IgD-negative memory B cell (primary cell): ENCODE measurements around the gene METTL26. TPM values are rescaled to one million over a fixed set of nuclear protein-coding genes. Genes with fewer than 3 reads are reported as not detected.

Source experiments
- H3K27ac Mint-ChIP-seq, 3 donors: one replicate each; pipeline ENCODE4 v1.8.0; 2020 to 2022; ENCODE audit warnings: mild to moderate bottlenecking in 3 of 3, mixed read lengths in 3 of 3, moderate library complexity in 1 of 3
- H3K27me3 Mint-ChIP-seq: one replicate; pipeline ENCODE4 v1.8.0; 2021; ENCODE audit warnings: mixed read lengths
- H3K36me3 Mint-ChIP-seq: one replicate; pipeline ENCODE4 v1.8.0; 2020; ENCODE audit warnings: mild to moderate bottlenecking, mixed read lengths
- H3K4me1 Mint-ChIP-seq, 3 donors: one replicate each; pipeline ENCODE4 v1.8.0; 2020 to 2022; ENCODE audit warnings: mixed read lengths in 3 of 3, mild to moderate bottlenecking in 1 of 3
- H3K4me3 Mint-ChIP-seq, 4 donors: one replicate each; pipeline ENCODE4 v1.8.0; 2020 to 2022; ENCODE audit warnings: mild to moderate bottlenecking in 4 of 4, mixed read lengths in 4 of 4, moderate library complexity in 3 of 4
- H3K9me3 Mint-ChIP-seq, 3 donors: one replicate each; pipeline ENCODE4 v1.8.0; 2020 to 2021; ENCODE audit warnings: mixed read lengths in 3 of 3, mild to moderate bottlenecking in 1 of 3
- polyA plus RNA-seq: library from polyadenylated mRNA; unstranded; fragments of 300-500 nt; fragmentation: Illumina TruSeq; gene quantifications from one replicate; pipeline ENCODE4 v1.2.3, GENCODE V29; 2021

METTL26 gene
- polyA plus RNA-seq, 1 donor from 2014 or later: 81.0 TPM

DNA sequence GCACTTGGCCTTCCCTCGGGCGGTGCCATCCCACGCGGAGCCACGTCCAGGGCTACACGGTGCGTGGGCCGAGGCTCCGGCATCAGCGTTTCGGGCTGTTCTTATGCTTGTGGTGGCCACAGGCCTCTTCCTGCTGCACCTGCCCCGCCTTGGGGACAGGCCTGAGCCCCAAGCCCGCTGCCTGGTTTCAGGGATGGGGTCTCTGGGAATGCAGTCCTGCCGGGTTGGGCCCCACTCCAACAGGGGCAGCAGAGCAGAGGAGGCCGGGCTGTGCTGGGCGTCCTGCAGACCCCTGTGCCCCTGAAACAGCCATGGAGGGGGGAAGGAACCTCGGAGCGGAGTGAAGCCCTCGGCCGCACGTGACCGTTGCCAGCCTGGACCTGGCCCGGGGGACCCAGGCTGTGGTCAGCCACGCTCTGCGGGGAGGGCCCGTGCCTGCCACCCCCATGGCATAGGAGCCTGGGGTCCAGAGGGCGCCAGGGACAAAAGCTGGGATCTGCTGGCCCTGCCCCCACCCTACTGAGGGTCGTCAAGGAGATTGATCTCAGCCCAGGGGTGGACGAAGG lies 5.8 kb downstream of the METTL26 start:
- no peaks in the 10 kb centered on the region for H3K9me3 Mint-ChIP-seq
- H3K4me1 Mint-ChIP-seq: peaks cover 0 to 5% (median 0%) of the 10 kb centered on the region in 3 donors
- H3K4me3 Mint-ChIP-seq: no peak overlapping the region
- peaks cover 2% of the 10 kb centered on the region for H3K36me3 Mint-ChIP-seq
- H3K27me3 Mint-ChIP-seq: no peaks in the 10 kb centered on the region
- no peak overlapping the region for H3K27ac Mint-ChIP-seq

DNA sequence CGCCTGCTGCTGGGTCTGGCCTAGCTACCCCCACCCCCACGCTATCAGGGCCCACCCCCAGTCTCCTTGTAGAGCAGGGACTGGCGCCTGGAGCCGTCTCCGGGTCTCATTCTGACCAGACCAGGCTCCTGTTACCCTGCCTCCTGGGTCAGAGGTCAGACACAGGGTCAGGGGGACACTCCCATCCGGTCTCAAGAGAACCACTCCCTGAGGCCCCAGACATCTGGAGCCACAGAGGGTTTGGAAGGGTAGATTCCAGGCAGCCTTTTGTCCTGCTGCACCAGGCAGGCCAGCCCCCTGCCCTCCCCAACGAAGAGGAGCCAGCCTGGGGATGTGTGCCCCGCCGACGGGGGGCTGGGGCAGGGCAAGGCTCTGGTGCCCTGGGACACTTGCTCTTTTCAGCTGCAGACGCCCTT lies 6.3 kb downstream of the METTL26 start:
- Mint-ChIP-seq H3K27ac (no peak overlapping the region), H3K9me3 (no peaks in the 10 kb centered on the region), H3K4me3 (no peak overlapping the region), H3K36me3 (peaks cover 2% of the 10 kb centered on the region), H3K27me3 (no peaks in the 10 kb centered on the region), H3K4me1 (peaks cover 0 to 2% (median 0%) of the 10 kb centered on the region in 3 donors)

DNA sequence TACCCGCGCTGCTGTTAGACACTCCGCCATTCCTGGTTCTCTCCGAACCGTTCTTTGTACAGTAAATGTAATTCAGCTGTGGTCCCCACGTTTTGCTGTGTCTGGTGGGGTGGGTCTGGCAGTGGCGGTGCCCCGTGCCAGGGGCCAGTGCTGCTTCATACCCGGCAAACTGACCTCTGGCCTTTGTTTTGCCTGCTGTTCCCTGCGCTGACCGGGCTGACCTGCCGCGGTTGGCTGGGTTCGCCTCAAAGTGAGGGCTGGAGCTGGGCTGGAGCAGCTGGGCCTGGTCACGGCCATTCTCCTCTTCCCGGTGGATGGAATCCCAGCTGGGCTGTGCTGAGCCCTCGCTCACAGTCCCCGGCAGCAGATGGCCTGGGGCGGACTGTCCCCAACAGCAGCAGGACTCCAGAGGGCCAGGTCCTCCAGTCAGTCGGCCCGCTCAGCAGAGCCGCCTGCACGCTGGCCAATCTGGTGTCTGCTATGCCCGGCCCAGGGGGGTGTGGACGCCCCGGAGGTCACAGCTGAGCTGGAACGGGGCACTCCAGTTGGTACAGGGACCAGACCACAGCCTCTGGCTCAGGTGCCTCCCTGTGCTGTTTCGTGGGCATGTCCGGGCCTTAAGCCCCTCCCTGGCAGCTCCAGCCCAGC lies 6.8 kb downstream of the METTL26 start:
- Mint-ChIP-seq H3K9me3 (no peaks in the 10 kb centered on the region), H3K4me1 (peaks cover 0 to under 1% (median 0%) of the 10 kb centered on the region in 3 donors), H3K27ac (peak overlapping the region in 2 of 3 donors; percentile 51 to 63), H3K27me3 (no peaks in the 10 kb centered on the region), H3K36me3 (peaks cover 2% of the 10 kb centered on the region), H3K4me3 (no peak overlapping the region)

DNA sequence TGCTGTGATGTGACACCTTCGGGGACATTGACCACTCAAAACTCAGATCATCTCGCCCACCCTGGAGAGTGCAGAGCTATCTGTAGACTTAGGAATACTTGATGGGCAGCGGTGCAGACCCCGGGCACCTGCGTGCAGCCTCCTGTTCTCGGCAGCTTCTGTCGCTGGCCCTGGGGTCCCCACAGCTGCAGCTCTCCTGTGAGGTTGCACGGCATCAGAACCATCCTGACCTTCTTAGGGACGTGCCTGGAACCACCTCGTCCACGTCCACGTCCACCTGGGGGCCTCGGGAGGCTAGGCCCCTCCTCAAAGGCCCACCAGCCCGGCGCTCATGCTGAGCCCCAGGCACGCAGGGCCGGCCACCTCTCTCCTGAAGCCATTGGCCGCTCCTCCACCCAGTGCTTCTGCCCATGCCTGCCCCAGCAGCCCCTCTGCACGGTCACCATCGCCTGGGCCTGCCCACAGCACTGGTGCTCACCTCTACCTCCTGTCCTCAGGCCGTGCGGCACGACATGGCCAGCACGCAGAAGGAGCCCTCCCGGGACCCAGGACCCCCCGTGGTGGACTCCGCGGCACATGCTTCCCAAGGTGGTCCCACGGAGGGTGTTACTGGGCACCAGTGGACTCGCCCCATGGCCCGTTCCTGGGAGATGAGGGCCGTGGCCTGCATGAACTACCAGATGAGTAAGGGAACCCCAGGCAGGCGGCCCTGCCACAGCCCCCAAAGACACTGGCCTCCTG lies 7.6 kb downstream of the METTL26 start:
- Mint-ChIP-seq H3K4me3 (no peak overlapping the region), H3K27ac (peak overlapping the region in 2 of 3 donors; percentile 51 to 63), H3K4me1 (peaks cover 0 to 2% (median 0%) of the 10 kb centered on the region in 3 donors), H3K36me3 (peaks cover 2% of the 10 kb centered on the region), H3K9me3 (no peaks in the 10 kb centered on the region), H3K27me3 (no peaks in the 10 kb centered on the region)

DNA sequence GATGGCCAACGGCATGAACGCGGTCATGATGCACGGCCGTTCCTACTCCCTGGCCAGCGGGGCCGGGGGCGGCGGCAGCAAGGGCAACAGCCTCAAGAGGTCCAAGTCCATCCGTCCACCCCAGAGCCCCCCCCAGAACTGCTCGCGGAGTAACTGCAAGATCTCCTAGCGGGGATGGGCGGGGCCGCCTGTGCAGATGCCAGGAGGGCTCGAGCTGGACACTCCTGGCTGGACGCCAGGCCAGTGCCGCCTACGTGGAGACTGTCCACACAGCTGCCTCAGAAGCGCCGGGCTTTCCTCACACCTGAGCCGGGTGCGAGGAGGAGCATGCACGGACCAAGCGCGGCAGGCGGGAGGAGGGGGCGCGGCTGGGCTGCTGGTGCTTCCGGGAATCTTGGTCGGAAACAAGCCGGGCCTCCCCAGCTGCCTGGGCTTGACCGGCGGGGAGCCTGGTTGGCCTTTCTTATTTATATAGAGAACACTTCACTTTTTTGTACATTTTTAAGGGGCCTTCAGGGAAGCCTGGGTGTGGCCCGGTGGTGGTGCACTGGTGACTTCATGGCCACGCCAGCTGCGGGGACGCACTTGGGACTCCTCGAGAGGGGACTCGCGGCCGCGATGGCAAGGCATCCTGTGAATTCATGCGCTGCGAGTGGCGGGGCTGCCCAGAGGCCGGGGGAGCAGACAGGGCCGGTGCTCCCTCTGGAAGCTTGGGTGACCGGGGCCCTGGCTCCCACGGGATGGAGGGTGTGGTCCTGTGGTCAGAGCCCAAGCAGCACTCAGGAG lies 8.5 kb downstream of the METTL26 start:
- Mint-ChIP-seq H3K9me3 (no peaks in the 10 kb centered on the region), H3K4me3 (no peak overlapping the region), H3K36me3 (peaks cover 2% of the 10 kb centered on the region), H3K4me1 (peaks cover 0 to 2% (median 0%) of the 10 kb centered on the region in 3 donors), H3K27ac (no peak overlapping the region), H3K27me3 (no peaks in the 10 kb centered on the region)

DNA sequence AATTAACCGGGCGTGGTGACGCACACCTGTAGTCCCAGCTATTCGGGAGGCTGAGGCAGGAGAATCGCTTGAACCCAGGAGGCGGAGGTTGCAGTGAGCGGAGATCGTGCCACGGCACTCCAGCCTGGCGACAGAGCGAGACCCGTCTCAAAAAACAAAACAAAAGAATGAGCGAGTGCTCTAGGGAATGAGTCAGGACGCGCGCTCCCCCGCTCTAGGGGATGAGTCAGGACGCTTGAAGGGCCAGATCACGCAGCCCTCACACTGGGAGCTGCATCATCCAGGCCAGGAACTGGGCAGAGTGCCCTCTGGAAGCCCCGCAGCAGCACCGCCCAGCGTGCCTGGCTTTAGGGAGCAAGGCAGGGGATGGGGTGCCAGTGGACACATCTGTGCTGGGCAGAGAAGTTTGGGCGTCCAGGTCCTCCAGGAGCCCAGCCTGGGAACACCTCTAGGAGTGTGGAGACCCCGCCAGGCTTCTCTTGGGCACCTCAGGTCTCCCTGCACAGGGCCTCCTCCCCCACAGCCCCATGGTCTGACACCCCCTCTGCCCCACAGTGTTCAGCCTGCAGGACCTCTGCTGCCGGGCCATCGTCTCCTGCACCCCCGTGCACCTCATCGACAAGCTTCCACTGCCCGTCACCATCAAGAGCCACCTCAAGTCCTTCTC lies 9.2 kb downstream of the METTL26 start:
- Mint-ChIP-seq H3K36me3 (peaks cover 2% of the 10 kb centered on the region), H3K27me3 (no peaks in the 10 kb centered on the region), H3K4me1 (peaks cover 0 to 2% (median 0%) of the 10 kb centered on the region in 3 donors), H3K4me3 (peak overlapping the region in 1 of 4 donors; percentile 28), H3K9me3 (no peaks in the 10 kb centered on the region), H3K27ac (peak overlapping the region in 1 of 3 donors; percentile 21)

DNA sequence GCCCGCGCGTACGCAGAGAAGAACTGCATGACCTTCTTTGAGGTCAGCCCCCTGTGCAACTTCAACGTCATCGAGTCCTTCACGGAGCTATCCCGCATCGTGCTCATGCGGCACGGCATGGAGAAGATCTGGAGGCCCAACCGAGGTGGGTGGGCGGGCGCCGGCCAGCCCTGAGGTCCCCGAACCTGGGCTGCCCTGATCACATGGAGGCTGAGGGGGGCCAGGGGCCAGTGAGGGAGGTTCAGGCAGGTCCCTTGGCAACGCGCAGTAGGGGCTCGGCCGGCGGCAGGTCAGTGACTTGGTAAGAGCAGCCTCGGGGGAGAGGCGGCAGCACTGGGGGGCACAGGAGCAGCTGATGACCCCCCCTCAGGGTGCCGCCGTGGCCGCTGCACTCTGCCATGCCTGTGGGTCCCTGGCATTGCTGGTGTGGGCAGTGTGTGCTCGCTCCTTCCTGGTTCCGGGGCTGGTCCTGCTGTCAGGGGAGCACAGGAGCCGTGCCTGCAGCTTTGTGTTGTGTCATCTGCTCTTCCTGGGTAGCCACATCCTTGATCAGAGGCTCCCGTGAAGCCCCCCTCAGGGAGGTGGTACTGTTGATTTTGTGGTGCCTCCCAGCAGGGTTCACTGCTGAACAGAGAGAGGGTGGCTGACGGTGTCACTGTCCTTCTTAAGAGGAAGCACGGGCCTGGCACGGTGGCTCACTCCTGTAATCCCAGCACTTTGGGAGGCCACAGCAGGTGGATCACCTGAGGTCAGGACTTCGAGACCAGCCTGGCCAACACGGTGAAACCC lies 9.9 kb downstream of the METTL26 start:
- H3K4me3 Mint-ChIP-seq: no peak overlapping the region
- H3K27ac Mint-ChIP-seq: no peak overlapping the region
- no peaks in the 10 kb centered on the region for H3K27me3 Mint-ChIP-seq
- H3K4me1 Mint-ChIP-seq: peaks cover 0 to 2% (median 0%) of the 10 kb centered on the region in 3 donors
- H3K9me3 Mint-ChIP-seq: no peaks in the 10 kb centered on the region
- H3K36me3 Mint-ChIP-seq: peaks cover 2% of the 10 kb centered on the region

DNA sequence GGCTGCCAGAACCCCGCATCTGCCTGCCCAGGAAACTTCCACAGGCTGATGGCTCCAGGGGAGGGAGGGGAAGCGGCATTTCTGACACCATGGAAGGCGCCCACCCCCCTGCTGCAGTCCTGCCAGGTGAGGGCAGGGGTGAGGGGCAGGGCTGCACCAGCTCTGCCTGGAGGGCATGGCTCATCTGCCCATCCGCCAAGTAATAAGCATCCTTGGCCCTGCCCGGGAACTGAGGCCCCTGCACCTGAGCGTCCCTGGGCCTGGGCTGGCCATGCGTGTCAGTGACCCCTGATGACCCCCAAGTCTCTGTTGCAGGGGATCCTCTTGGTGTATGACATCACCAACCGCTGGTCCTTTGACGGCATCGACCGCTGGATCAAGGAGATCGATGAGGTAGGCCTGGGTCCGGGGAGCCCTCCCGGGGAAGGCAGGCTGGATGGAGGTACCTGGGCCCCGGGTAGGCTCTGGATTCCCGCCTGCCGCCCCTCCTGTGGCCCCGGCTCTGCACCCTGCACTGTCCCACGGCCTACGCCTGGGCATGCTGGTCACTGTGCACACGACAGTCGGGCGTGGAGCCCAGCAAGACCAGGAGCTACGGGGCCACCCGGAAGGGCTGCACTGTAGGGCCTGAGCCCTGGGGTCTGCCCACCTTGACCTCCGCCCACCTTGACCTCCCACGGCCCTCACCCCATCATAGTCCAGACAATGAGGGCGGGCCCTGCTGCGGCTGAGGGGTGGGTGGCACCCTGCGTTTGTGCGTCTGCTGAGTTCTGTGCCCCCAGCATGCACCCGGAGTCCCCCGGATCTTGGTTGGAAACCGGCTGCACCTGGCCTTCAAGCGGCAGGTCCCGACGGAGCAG lies 10.8 kb downstream of the METTL26 start:
- peaks cover 2% of the 10 kb centered on the region for H3K36me3 Mint-ChIP-seq
- no peaks in the 10 kb centered on the region for H3K9me3 Mint-ChIP-seq
- H3K4me1 Mint-ChIP-seq: peaks cover 0 to 2% (median 0%) of the 10 kb centered on the region in 3 donors
- no peak overlapping the region for H3K27ac Mint-ChIP-seq
- no peak overlapping the region for H3K4me3 Mint-ChIP-seq
- no peaks in the 10 kb centered on the region for H3K27me3 Mint-ChIP-seq

DNA sequence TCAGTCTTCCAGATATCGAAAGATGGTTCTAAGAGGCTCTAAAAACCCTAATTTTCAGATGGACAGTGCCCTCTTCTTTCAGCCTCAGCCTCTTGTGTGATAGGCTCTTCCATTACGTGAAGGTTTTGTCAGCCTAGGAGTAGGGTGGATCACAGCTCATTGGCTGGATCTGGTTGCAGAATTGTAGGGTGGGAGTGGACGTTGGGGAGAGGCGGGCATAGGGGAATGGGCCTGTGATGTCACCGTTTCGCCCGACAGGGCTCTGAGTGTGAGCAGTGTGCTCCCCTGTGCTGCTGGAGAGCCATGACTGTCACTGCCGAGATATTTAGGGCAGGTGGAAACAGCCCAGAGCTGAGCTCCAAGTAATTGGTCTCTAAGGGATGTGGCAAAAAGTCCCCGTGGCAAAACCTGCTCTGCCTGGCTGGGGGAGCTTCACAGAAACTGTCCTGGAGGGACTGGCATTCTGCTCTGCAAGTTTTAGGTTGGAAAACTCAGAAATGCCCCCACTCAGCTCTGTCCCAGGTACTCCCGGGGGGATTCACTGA lies 11.5 kb downstream of the METTL26 start:
- Mint-ChIP-seq H3K36me3 (peaks cover 2% of the 10 kb centered on the region), H3K9me3 (no peaks in the 10 kb centered on the region), H3K4me3 (no peak overlapping the region), H3K27me3 (no peaks in the 10 kb centered on the region), H3K4me1 (peaks cover 0 to 2% (median 0%) of the 10 kb centered on the region in 3 donors), H3K27ac (no peak overlapping the region)

DNA sequence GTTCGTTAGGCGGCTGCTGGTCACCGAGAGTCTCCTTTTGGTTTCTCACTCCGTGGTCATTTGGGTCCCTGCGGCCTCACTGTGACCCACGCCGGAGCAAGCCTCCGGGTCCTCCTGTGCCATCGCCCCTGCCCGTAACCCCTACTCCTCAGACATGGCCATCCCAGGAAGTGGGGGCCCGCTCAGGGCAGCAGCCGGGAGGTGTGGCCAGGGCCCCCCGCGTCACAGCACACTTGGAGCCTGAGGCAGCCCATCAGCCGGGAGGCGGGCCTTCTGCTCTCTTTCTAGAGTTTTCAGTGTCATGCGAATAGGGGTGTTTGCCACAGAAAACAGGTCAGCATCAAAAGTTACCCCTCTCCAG lies 13.2 kb downstream of the METTL26 start:
- H3K36me3 Mint-ChIP-seq: peaks cover 3% of the 10 kb centered on the region
- peaks cover 0 to 2% (median 0%) of the 10 kb centered on the region in 3 donors for H3K4me1 Mint-ChIP-seq
- H3K27ac Mint-ChIP-seq: no peak overlapping the region
- H3K4me3 Mint-ChIP-seq: peak overlapping the region in 1 of 4 donors; percentile 5
- H3K27me3 Mint-ChIP-seq: no peaks in the 10 kb centered on the region
- H3K9me3 Mint-ChIP-seq: no peaks in the 10 kb centered on the region

DNA sequence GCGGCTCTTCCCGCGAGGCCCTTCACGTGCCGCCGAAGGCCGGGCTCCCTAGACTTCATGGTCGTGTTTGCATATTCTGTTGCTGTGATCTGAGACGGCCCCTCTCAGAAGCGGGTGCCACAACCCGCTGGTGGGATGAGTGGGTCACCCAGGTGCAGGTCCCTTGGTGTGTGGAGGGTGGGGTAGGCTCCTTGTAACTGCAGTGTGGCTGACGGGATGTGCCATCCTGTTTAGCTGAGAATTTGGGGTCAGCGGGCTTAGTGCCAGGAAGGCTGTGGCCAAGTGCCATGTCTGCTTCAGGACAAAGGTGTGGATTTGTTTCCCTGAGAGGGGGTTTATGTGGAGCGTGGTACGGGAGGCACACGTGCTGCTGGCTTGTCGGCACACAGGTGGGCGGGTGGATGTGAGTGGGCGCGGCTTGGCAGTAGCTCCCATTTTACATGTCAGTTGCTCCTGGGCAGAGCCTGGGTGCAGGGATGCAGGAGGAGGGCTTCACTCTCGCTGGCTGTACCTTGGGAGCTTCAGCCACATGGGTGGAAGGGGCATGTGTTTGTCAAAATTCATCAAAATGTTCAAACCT lies 14.5 kb downstream of the METTL26 start:
- Mint-ChIP-seq H3K9me3 (no peaks in the 10 kb centered on the region), H3K4me3 (no peak overlapping the region), H3K27ac (peak overlapping the region in 1 of 3 donors; percentile 71), H3K36me3 (peaks cover 3% of the 10 kb centered on the region), H3K4me1 (peaks cover 0 to 2% (median 0%) of the 10 kb centered on the region in 3 donors), H3K27me3 (no peaks in the 10 kb centered on the region)

DNA sequence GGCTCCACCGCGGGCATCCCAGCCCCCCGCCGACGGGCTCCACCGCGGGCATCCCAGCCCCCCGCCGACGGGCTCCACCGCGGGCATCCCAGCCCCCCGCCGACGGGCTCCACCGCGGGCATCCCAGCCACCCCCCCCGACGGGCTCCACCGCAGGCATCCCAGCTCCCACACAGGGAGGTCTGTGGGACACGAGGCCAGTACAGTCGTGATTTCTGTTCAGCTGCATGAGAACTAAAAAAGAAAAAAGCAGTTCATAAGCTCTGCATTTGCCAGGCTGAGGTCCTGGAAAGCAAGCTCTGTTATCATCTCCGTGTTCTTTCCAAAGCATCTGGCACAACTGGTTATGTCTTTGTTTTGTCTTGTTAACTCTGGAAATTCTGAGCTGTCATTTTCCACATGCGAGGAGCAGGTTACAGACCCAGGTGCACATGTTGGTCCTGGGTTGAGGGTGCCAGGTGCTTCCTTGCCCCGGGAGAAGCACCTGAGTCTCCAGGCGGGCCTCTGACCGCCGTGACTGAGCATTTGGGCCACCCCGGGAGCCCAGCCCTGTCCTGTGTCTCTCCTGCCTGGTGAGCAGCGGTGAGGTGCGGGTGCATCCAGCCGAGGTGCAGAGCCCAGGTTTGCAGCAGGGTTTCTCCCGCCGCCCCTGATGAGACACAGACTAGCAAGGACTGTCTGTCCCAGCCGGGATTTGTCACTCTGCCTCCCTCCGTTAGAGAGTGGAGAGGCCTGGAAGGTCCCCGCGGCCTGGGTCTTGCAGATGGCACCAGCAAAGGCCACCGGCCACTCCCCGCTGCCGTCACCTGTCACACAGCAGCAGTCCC lies 15.2 kb downstream of the METTL26 start:
- no peaks in the 10 kb centered on the region for H3K27me3 Mint-ChIP-seq
- H3K4me3 Mint-ChIP-seq: no peak overlapping the region
- H3K27ac Mint-ChIP-seq: no peak overlapping the region
- peaks cover 2% of the 10 kb centered on the region for H3K36me3 Mint-ChIP-seq
- H3K9me3 Mint-ChIP-seq: no peaks in the 10 kb centered on the region
- peaks cover 0 to 2% (median 0%) of the 10 kb centered on the region in 3 donors for H3K4me1 Mint-ChIP-seq
